A549 (cell line): ENCODE data around the gene VCL. TPM values are rescaled to one million over a fixed set of nuclear protein-coding genes. Genes with fewer than 3 reads are reported as not detected.

Source experiments
- ATAC-seq, 2 experiments: fragments of 200-7000 bp in 1 of 2; fragments of >200 bp in 1 of 2; cut with Nextera tagmentation in 1 of 2; cut with Tn5 transposase in 1 of 2; 3 replicates each; pipeline versions ENCODE4 v1.8.0 to v1.9.1; 2018 to 2020; ENCODE audit warnings: mild to moderate bottlenecking in 1 of 2, moderate library complexity in 1 of 2
- CTCF ChIA-PET: fragments of 300-600 bp; sonication (Branson Sonifier 250); formaldehyde crosslinking; extraction: SDS; loops from one replicate; lab custom pipeline; 2021; ENCODE audit warnings: antibody characterized with exemption, inconsistent platforms; lab: Yijun Ruan, JAX
- POLR2A ChIA-PET: fragments of 350-600 bp; formaldehyde crosslinking; extraction: SDS; loops from one replicate; lab custom pipeline; 2021; ENCODE audit warnings: antibody characterized with exemption, inconsistent platforms; lab: Yijun Ruan, JAX
- DNase-seq, 2 experiments: peaks; one replicate each; pipeline versions ENCODE4 v3.0.0 to v3.0.0-alpha.2; 2011 to 2016; ENCODE audit warnings: low read depth in 1 of 2, low spot score in 1 of 2
- FAIRE-seq: peaks from 2 replicates; lab custom pipeline; 2011; peaks lifted over from hg19 to GRCh38; lab: Jason Lieb, UNC
- H3K27ac ChIP-seq, 2 experiments: fragments of >200 bp; sonication (Bioruptor Twin); formaldehyde crosslinking; 3 replicates each; pipeline ENCODE4 v1.5.1; 2016 to 2017
- H3K4me1 ChIP-seq: fragments of >200 bp; sonication (Bioruptor Twin); formaldehyde crosslinking; 3 replicates; pipeline ENCODE4 v1.6.1; 2016
- H3K4me2 ChIP-seq: fragments of >200 bp; sonication (Bioruptor Twin); formaldehyde crosslinking; 3 replicates; pipeline ENCODE4 v1.6.1; 2016
- H3K4me3 ChIP-seq: fragments of >200 bp; sonication (Bioruptor Twin); formaldehyde crosslinking; 3 replicates; pipeline ENCODE4 v1.5.1; 2016
- H3K9me3 ChIP-seq: fragments of >200 bp; sonication (Bioruptor Twin); formaldehyde crosslinking; 3 replicates; pipeline ENCODE4 v1.6.1; 2016
- BHLHE40 ChIP-seq: IDR thresholded peaks from 2 replicates; pipeline ENCODE4 v1.6.1; 2012; ENCODE audit warnings: low read depth, low read length, inconsistent platforms
- CBX2 ChIP-seq: fragments of 200-600 bp; sonication (generic); IDR thresholded peaks from 2 replicates; pipeline ENCODE4 v1.6.1; 2016; ENCODE audit warnings: low read depth, mild to moderate bottlenecking, borderline replicate concordance
- CBX8 ChIP-seq: fragments of 200-600 bp; sonication (generic); IDR thresholded peaks from 2 replicates; pipeline ENCODE4 v1.6.1; 2016
- CEBPB ChIP-seq, 2 experiments: fragments of >200 bp in 1 of 2; sonication (Bioruptor Twin) in 1 of 2; formaldehyde crosslinking in 1 of 2; IDR thresholded peaks; 2 replicates each; pipeline ENCODE4 v1.6.1; 2012 to 2016
- FOSL2 ChIP-seq, 2 experiments: fragments of 450-650 bp in 1 of 2; fragments of >200 bp in 1 of 2; sonication (Bioruptor Twin) in 1 of 2; formaldehyde crosslinking; IDR thresholded peaks; 2 replicates each; pipeline versions ENCODE4 v1.5.0 to v1.6.1; 2016 to 2020; ENCODE audit warnings: mild to moderate bottlenecking in 1 of 2, moderate library complexity in 1 of 2
- HOXA7 ChIP-seq: fragments of 250-450 bp; sonication (Bioruptor Pico); IDR thresholded peaks from 2 replicates; pipeline ENCODE4 v1.5.0; 2020; ENCODE audit warnings: mild to moderate bottlenecking, moderate library complexity
- JUNB ChIP-seq: fragments of >200 bp; sonication (Bioruptor Twin); formaldehyde crosslinking; IDR thresholded peaks from 2 replicates; pipeline ENCODE4 v1.6.1; 2016
- NPAS2 ChIP-seq: fragments of 250-450 bp; sonication (Bioruptor Pico); IDR thresholded peaks from 2 replicates; pipeline ENCODE4 v1.8.0; 2022; ENCODE audit warnings: mild to moderate bottlenecking, moderate library complexity, borderline replicate concordance
- POLR2AphosphoS2 ChIP-seq: conservative IDR thresholded peaks from 2 replicates; pipeline ENCODE4 v1.6.1; 2012; ENCODE audit warnings: low read length, improper control_type of control experiment, inconsistent platforms
- RCOR1 ChIP-seq: fragments of 150-350 bp; IDR thresholded peaks from 2 replicates; pipeline ENCODE4 v1.6.1; 2014; ENCODE audit warnings: antibody characterized with exemption, low read length, low read depth
- REST ChIP-seq: fragments of 200-600 bp; sonication (generic); IDR thresholded peaks from 2 replicates; pipeline ENCODE4 v1.6.1; 2016; ENCODE audit warnings: antibody characterized with exemption, mild to moderate bottlenecking, moderate library complexity
- RNF2 ChIP-seq: fragments of 200-600 bp; sonication (generic); IDR thresholded peaks from 2 replicates; pipeline ENCODE4 v1.6.1; 2016; ENCODE audit warnings: low read depth, mild to moderate bottlenecking, antibody characterized with exemption, moderate library complexity, borderline replicate concordance
- TP53 ChIP-seq: fragments of 250-450 bp; sonication (Bioruptor Pico); IDR thresholded peaks from 2 replicates; pipeline ENCODE4 v1.5.0; 2021; ENCODE audit warnings: mild to moderate bottlenecking, moderate library complexity
- ZFP36 ChIP-seq: fragments of 450-650 bp; IDR thresholded peaks from 2 replicates; pipeline ENCODE4 v1.6.1; 2014; ENCODE audit warnings: borderline replicate concordance; ENCODE audit not compliant: partially characterized antibody
- ZNF302 ChIP-seq: fragments of 250-450 bp; sonication (Bioruptor Pico); IDR thresholded peaks from 2 replicates; pipeline ENCODE4 v1.9.0; 2021; ENCODE audit warnings: inconsistent platforms, mild to moderate bottlenecking, moderate library complexity
- WGBS: methylation state at CpG from one replicate; pipeline ENCODE4 v1.1.6; 2017; ENCODE audit errors: missing lambda C conversion rate; 5-methylcytosine and 5-hydroxymethylcytosine counted together
- polyA plus RNA-seq, 4 experiments: library from polyadenylated mRNA; depleted of rRNA in 3 of 4; stranded (reverse); fragments of >200 nt; fragmentation: RNase III in 1 of 4; extraction: RNeasy Plus Mini Kit Qiagen cat#74134 plus additional on column Dnase treatment in 1 of 4; gene quantifications; 2 replicates in 3 of 4; 3 replicates in 1 of 4; pipeline ENCODE4 v1.2.3, GENCODE V29; 2011 to 2017
- TF ChIP-seq, protein P1 (sequence below): IDR thresholded peaks from 2 replicates; pipeline ENCODE4 v1.6.1; 2012
- TF ChIP-seq, protein P2 (sequence below): fragments of 250-450 bp; sonication (Bioruptor Pico); IDR thresholded peaks from 2 replicates; pipeline ENCODE4 v1.5.0; 2020; ENCODE audit warnings: low read depth, mild to moderate bottlenecking, moderate library complexity
- TF ChIP-seq, protein P3 (sequence below): fragments of 250-450 bp; sonication (Bioruptor Pico); IDR thresholded peaks from 2 replicates; pipeline ENCODE4 v1.5.0; 2021; ENCODE audit warnings: mild to moderate bottlenecking, moderate library complexity, borderline replicate concordance
- TF ChIP-seq, protein P4 (sequence below): fragments of 450-650 bp; IDR thresholded peaks from 2 replicates; pipeline ENCODE4 v1.6.1; 2014; ENCODE audit warnings: antibody characterized with exemption
- TF ChIP-seq, protein P5 (sequence below): IDR thresholded peaks from 2 replicates; pipeline ENCODE4 v1.6.1; 2012; ENCODE audit warnings: low read depth, borderline replicate concordance

VCL gene
- polyA plus RNA-seq, 2 of the 4 experiments (the other 2 are of a cell fraction) = 101 to 112 TPM

GRCh38 chr10:74081941-74082718 lies 84.2 kb downstream of the VCL start:
- ATAC-seq = no peak
- POLR2A ChIA-PET = interaction anchor here (0.6 to 1.9 kb wide), 3 partner anchors 83 to 238 kb away, joined by 3 to 11 read pairs (median 5); no protein-coding TSS in a partner anchor
- TF ChIP-seq BHLHE40 (no peak), NPAS2 (no peak), CBX2 (no peak), RCOR1 (no peak), TP53 (no peak), JUNB (no peak), REST (no peak), ZNF302 (CRISPR knock-in tag) (no peak)

GRCh38 chr10:74083304-74083703 lies 85.4 kb downstream of the VCL start:
- WGBS = 81% methylated on average over 2 of the region's 2 CpGs
- H3K4me3 ChIP-seq = no peak overlapping the region
- POLR2A ChIA-PET = no interaction called here
- no peak for TF ChIP-seq ZFP36
- no peak for TF ChIP-seq FOSL2 (IDR thresholded peaks at IDR 0.05)
- no peak for TF ChIP-seq FOSL2 (CRISPR knock-in tag; IDR thresholded peaks at IDR 0.05)
- TF ChIP-seq BHLHE40 = no peak
- TF ChIP-seq, protein P1, sequence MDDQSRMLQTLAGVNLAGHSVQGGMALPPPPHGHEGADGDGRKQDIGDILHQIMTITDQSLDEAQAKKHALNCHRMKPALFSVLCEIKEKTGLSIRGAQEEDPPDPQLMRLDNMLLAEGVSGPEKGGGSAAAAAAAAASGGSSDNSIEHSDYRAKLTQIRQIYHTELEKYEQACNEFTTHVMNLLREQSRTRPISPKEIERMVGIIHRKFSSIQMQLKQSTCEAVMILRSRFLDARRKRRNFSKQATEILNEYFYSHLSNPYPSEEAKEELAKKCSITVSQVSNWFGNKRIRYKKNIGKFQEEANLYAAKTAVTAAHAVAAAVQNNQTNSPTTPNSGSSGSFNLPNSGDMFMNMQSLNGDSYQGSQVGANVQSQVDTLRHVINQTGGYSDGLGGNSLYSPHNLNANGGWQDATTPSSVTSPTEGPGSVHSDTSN = no peak
- no peak for TF ChIP-seq POLR2AphosphoS2
- no peak for TF ChIP-seq RNF2
- TF ChIP-seq, protein P2, sequence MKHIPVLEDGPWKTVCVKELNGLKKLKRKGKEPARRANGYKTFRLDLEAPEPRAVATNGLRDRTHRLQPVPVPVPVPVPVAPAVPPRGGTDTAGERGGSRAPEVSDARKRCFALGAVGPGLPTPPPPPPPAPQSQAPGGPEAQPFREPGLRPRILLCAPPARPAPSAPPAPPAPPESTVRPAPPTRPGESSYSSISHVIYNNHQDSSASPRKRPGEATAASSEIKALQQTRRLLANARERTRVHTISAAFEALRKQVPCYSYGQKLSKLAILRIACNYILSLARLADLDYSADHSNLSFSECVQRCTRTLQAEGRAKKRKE = no peak
- TF ChIP-seq, protein P3, sequence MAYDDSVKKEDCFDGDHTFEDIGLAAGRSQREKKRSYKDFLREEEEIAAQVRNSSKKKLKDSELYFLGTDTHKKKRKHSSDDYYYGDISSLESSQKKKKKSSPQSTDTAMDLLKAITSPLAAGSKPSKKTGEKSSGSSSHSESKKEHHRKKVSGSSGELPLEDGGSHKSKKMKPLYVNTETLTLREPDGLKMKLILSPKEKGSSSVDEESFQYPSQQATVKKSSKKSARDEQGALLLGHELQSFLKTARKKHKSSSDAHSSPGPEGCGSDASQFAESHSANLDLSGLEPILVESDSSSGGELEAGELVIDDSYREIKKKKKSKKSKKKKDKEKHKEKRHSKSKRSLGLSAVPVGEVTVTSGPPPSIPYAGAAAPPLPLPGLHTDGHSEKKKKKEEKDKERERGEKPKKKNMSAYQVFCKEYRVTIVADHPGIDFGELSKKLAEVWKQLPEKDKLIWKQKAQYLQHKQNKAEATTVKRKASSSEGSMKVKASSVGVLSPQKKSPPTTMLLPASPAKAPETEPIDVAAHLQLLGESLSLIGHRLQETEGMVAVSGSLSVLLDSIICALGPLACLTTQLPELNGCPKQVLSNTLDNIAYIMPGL (CRISPR knock-in tag) = no peak
- TF ChIP-seq CEBPB (IDR thresholded peaks at IDR 0.05) = no peak
- no peak for TF ChIP-seq HOXA7
- no peak for TF ChIP-seq ZNF302 (CRISPR knock-in tag)
- TF ChIP-seq NPAS2 = no peak
- no peak for TF ChIP-seq CBX2
- TF ChIP-seq CBX8 = no peak
- TF ChIP-seq, protein P4, sequence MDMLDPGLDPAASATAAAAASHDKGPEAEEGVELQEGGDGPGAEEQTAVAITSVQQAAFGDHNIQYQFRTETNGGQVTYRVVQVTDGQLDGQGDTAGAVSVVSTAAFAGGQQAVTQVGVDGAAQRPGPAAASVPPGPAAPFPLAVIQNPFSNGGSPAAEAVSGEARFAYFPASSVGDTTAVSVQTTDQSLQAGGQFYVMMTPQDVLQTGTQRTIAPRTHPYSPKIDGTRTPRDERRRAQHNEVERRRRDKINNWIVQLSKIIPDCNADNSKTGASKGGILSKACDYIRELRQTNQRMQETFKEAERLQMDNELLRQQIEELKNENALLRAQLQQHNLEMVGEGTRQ = no peak
- TF ChIP-seq, protein P5, sequence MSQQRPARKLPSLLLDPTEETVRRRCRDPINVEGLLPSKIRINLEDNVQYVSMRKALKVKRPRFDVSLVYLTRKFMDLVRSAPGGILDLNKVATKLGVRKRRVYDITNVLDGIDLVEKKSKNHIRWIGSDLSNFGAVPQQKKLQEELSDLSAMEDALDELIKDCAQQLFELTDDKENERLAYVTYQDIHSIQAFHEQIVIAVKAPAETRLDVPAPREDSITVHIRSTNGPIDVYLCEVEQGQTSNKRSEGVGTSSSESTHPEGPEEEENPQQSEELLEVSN = no peak
- TF ChIP-seq, all 56 proteins: peak for 0
- no peak overlapping the region for H3K4me2 ChIP-seq
- DNase-seq (no peak), ATAC-seq (no peak), FAIRE-seq (no peak)
- CTCF ChIA-PET = interaction anchor here (1.2 to 6.6 kb wide), 7 partner anchors 11 to 204 kb away, joined by 3 to 64 read pairs (median 19); no protein-coding TSS in a partner anchor
- peaks cover 48% of the 10 kb centered on the region for H3K4me1 ChIP-seq
- no peaks in the 10 kb centered on the region for H3K9me3 ChIP-seq
- no peak overlapping the region for H3K27ac ChIP-seq

More at GRCh38 chr10:74081941-74082718, 84.2 kb downstream of the VCL start:
- DNase-seq (no peak), FAIRE-seq (no peak)
- CTCF ChIA-PET = interaction anchor here (0.6 to 6.6 kb wide), 57 partner anchors 8 to 1118 kb away, joined by 3 to 64 read pairs (median 6); no protein-coding TSS in a partner anchor
- H3K4me1 ChIP-seq = peaks cover 60% of the 10 kb centered on the region
- no peaks in the 10 kb centered on the region for H3K9me3 ChIP-seq
- no peak overlapping the region for H3K4me2 ChIP-seq
- H3K4me3 ChIP-seq = no peak overlapping the region
- peak overlapping the region in 1 of 2 experiments; percentile 30; a peak in 1 of 6 replicates for H3K27ac ChIP-seq
- WGBS = 79% methylated on average over 5 of the region's 5 CpGs
